ENCODE data around the gene GPR35. TPM values are rescaled to one million over a fixed set of nuclear protein-coding genes. Genes with fewer than 3 reads are reported as not detected.

The GPR35 gene
- total RNA-seq, 4 donors from 2014 or later, result 91.1 to 244 (median 136) TPM

DNA sequence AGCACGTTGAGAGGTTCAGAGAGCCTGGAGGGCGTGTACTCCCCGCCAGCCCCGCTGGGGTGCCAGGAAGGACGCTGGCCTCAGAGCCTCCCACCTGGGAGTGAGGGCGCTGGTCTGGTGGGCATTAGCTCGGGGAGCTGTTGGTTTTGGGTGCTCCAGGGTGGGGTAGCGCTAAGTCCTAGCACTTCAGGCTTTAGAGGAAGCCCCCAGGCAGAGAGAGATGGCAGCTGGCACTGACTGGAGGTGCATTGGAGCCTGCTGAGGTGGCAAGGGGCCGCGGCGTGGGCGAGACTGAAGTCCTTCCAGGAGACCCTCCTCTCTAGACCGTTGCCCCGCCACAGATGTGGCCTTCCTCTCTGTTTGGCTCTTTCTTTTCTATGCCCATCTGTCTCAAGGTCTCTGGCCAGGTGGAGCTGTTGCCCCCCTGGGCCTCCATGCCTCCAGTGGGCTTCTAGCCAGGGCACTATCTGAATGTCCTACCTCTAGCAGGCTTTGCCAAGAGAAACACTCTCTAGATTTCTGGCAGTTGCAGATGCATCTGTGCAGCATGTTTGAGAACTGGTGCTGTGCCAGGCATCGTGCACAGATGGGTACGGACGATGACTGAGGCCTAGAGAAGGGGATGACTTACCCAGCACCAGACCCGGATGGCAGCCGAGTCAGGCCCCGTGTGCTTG lies 32.1 kb upstream of the GPR35 start:
- Histone ChIP-seq H3K4me3 (no peak overlapping the region), H3K27me3 (no peaks in the 10 kb centered on the region), H3K4me1 (peaks cover under 1 to 7% (median 5%) of the 10 kb centered on the region in 4 donors), H3K9me3 (no peaks in the 10 kb centered on the region), H3K27ac (no peak overlapping the region), H3K36me3 (peaks cover 0 to 5% (median 0%) of the 10 kb centered on the region in 4 donors)
- TF ChIP-seq POLR2AphosphoS5 (IDR thresholded peaks at IDR 0.05) (no peak), POLR2A (IDR thresholded peaks at IDR 0.05) (no peak), EP300 (IDR thresholded peaks at IDR 0.05; ENCODE audit: low read depth) (no peak)
- TF ChIP-seq, protein P1, sequence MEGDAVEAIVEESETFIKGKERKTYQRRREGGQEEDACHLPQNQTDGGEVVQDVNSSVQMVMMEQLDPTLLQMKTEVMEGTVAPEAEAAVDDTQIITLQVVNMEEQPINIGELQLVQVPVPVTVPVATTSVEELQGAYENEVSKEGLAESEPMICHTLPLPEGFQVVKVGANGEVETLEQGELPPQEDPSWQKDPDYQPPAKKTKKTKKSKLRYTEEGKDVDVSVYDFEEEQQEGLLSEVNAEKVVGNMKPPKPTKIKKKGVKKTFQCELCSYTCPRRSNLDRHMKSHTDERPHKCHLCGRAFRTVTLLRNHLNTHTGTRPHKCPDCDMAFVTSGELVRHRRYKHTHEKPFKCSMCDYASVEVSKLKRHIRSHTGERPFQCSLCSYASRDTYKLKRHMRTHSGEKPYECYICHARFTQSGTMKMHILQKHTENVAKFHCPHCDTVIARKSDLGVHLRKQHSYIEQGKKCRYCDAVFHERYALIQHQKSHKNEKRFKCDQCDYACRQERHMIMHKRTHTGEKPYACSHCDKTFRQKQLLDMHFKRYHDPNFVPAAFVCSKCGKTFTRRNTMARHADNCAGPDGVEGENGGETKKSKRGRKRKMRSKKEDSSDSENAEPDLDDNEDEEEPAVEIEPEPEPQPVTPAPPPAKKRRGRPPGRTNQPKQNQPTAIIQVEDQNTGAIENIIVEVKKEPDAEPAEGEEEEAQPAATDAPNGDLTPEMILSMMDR (IDR thresholded peaks at IDR 0.05), result no peak
- WGBS, 2 donors (ENCODE audit: low coverage in 1 of 2), result 90% methylated on average over 20 of the region's 20 CpGs; no CpG with 5 or more reads in 1 of the 2 donors
- DNase-seq, result no peak
- in situ Hi-C loops (cut with MboI; ENCODE audit: low pct_ligation_motif_present in 1 of 4, low pct_unique_long_range_greater_than_20kb in 1 of 4, low sequenced_read_pairs in 3 of 4) (no loop called here), intact Hi-C loops (cut with DNase I; ENCODE audit: low total_unique reads) (no loop called here)

DNA sequence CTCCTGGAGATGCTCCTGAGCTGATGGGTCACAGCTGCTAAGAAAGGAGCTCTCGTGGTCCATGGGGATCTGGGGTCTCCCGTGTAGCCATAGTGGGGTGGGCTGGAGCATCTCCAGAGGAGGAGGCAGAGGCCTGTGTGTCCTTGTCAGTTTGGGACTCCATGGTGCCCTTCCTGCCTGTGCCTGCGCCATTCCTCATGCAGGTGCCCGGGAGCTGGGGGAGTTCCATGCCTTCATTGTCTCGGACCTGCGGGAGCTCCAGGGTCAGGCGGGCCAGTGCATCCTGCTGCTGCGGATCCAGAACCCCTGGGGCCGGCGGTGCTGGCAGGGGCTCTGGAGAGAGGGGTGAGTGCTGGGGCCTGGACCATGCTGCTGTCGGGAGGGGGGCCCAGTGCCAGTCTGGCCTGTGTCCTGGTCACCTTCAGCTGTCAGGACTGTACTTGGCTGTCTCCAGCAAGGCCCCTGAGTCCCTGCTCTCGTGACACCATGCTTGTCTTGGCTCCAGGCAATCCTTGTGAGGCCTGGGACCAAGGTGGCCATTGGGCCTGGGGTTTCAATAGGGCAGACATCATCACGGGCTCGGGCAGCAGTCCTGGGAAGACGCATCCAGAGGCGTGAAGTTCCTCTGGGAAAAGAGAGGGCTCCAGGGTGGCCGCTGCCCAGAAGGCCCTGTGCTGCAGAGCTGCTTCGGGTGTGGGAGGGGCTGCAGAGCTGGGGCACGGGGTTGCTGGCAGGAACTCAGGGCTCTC lies 31.4 kb upstream of the GPR35 start:
- 80 to 93% methylated on average over 2 to 18 of the region's 19 CpGs for WGBS, 2 donors (ENCODE audit: low coverage in 1 of 2)
- peaks cover 0 to 5% (median 0%) of the 10 kb centered on the region in 4 donors for H3K36me3 ChIP-seq

DNA sequence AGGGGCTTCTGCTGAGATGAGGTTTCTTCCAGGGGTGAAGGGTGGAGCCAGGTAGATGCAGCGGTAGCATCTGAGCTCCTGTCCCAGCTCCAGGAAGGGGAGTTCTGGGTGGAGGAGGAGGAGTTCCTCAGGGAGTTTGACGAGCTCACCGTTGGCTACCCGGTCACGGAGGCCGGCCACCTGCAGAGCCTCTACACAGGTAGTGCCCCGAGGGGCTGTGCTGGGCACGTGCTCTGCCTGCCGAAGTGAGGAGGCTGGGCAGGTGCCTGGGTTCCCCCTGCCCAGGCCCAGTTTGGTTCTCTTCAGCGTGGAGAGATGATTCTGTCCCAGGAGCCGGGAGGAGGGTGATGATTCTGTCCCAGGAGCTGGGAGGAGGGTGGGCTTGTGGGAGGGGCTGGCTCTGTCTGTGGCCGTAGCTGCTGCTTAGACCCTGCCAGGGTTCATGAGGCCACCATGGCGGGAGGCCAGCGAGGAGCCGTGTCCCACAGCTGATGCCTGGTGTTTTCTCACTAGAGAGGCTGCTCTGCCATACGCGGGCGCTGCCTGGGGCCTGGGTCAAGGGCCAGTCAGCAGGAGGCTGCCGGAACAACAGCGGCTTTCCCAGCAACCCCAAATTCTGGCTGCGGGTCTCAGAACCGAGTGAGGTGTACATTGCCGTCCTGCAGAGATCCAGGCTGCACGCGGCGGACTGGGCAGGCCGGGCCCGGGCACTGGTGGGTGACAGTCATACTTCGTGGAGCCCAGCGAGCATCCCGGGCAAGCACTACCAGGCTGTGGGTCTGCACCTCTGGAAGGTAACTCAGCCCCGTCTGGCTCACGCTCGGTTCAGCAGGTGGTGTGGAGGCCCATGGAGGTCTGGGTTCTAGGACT lies 30.5 kb upstream of the GPR35 start:
- whole genome bisulfite sequencing, 2 donors (ENCODE audit: low coverage in 1 of 2), result 91% methylated on average over 32 of the region's 34 CpGs; no CpG with 5 or more reads in 1 of the 2 donors
- no peak for TF ChIP-seq POLR2A (IDR thresholded peaks at IDR 0.05)
- TF ChIP-seq POLR2AphosphoS5 (IDR thresholded peaks at IDR 0.05), result no peak
- TF ChIP-seq EP300 (IDR thresholded peaks at IDR 0.05; ENCODE audit: low read depth), result no peak
- TF ChIP-seq, protein P1 (IDR thresholded peaks at IDR 0.05), result no peak
- Histone ChIP-seq H3K27ac (no peak overlapping the region), H3K4me1 (peaks cover 0 to 4% (median 0%) of the 10 kb centered on the region in 4 donors), H3K4me3 (no peak overlapping the region), H3K27me3 (no peaks in the 10 kb centered on the region), H3K9me3 (no peaks in the 10 kb centered on the region), H3K36me3 (peaks cover 0 to 5% (median 0%) of the 10 kb centered on the region in 4 donors)
- intact Hi-C loops (cut with DNase I; ENCODE audit: low total_unique reads) (no loop called here), in situ Hi-C loops (cut with MboI; ENCODE audit: low pct_ligation_motif_present in 1 of 4, low pct_unique_long_range_greater_than_20kb in 1 of 4, low sequenced_read_pairs in 3 of 4) (no loop called here)
- DNase-seq, result peak; percentile 4

More for the DNA sequence above, 31.4 kb upstream of the GPR35 start:
- H3K27me3 ChIP-seq, result no peaks in the 10 kb centered on the region
- H3K9me3 ChIP-seq, result no peaks in the 10 kb centered on the region
- DNase-seq, result peak; percentile 5
- in situ Hi-C loops (cut with MboI; ENCODE audit: low pct_ligation_motif_present in 1 of 4, low pct_unique_long_range_greater_than_20kb in 1 of 4, low sequenced_read_pairs in 3 of 4) (no loop called here), intact Hi-C loops (cut with DNase I; ENCODE audit: low total_unique reads) (no loop called here)
- H3K27ac ChIP-seq, result no peak overlapping the region
- TF ChIP-seq POLR2A (IDR thresholded peaks at IDR 0.05), result no peak
- TF ChIP-seq EP300 (IDR thresholded peaks at IDR 0.05; ENCODE audit: low read depth), result no peak
- TF ChIP-seq, protein P1 (IDR thresholded peaks at IDR 0.05), result no peak
- no peak for TF ChIP-seq POLR2AphosphoS5 (IDR thresholded peaks at IDR 0.05)
- no peak overlapping the region for H3K4me3 ChIP-seq
- H3K4me1 ChIP-seq, result peaks cover 0 to 4% (median 0%) of the 10 kb centered on the region in 4 donors
